Naive thymus-derived CD4-positive, alpha-beta T cell (primary cell): Measurements from ENCODE around the gene MMUT. TPM values are rescaled to one million over a fixed set of nuclear protein-coding genes. Genes with fewer than 3 reads are reported as not detected.
A peak's percentile ranks its signal among the peaks of the same experiment; 100 is the strongest.
"Not testable (repeated sequence)": the region's sequence is repeated elsewhere in the genome, so short reads cannot be mapped to it uniquely, and the experiment has no call there.

Experiments used
- ATAC-seq: fragments of 150-1000 bp; cut with Tn5 transposase; 2 replicates; pipeline ENCODE4 v1.10.0; 2021; ENCODE audit warnings: mild to moderate bottlenecking, moderate library complexity
- CTCF ChIA-PET: fragments of 350-600 bp; sonication (Branson Sonifier 250); formaldehyde crosslinking; loops from one replicate; lab custom pipeline; 2021; ENCODE audit warnings: antibody characterized with exemption; lab: Charles Lee
- POLR2A ChIA-PET: fragments of 350-600 bp; sonication (Branson Sonifier 250); formaldehyde crosslinking; loops from one replicate; lab custom pipeline; 2021; ENCODE audit warnings: antibody characterized with exemption, inconsistent platforms; lab: Charles Lee
- DNase-seq, 9 donors: peaks; one replicate each; pipeline versions ENCODE4 v3.0.0 to v3.0.0-alpha.2; 2020 to 2022; ENCODE audit warnings: mixed read lengths in 1 of 9
- H3K27ac ChIP-seq: one replicate; pipeline ENCODE4 v1.7.0; 2013; ENCODE audit warnings: mild to moderate bottlenecking, low read depth, low read length, moderate library complexity
- H3K27me3 ChIP-seq, 2 donors: one replicate each; pipeline ENCODE4 v1.7.0; 2013; ENCODE audit warnings: low read length in 2 of 2, mild to moderate bottlenecking in 2 of 2, moderate library complexity in 2 of 2; ENCODE audit not compliant: control insufficient read depth in 2 of 2, insufficient read depth in 2 of 2
- H3K36me3 ChIP-seq, 3 experiments: 1 replicate in 2 of 3; 2 replicates in 1 of 3; pipeline ENCODE4 v1.7.0; 2013; ENCODE audit warnings: low read length in 3 of 3, mild to moderate bottlenecking in 3 of 3, moderate library complexity in 1 of 3; ENCODE audit not compliant: insufficient read depth in 3 of 3, control insufficient read depth in 2 of 3
- H3K4me1 ChIP-seq, 2 donors: one replicate each; pipeline ENCODE4 v1.7.0; 2013; ENCODE audit warnings: low read length in 2 of 2, mild to moderate bottlenecking in 2 of 2, moderate library complexity in 1 of 2; ENCODE audit not compliant: control insufficient read depth in 2 of 2, insufficient read depth in 2 of 2
- H3K4me3 ChIP-seq: 2 replicates; pipeline ENCODE4 v1.7.0; 2013; ENCODE audit warnings: mild to moderate bottlenecking, low read length
- H3K9me3 ChIP-seq, 3 experiments: 1 replicate in 2 of 3; 2 replicates in 1 of 3; pipeline ENCODE4 v1.7.0; 2013; ENCODE audit warnings: low read length in 3 of 3; ENCODE audit not compliant: control insufficient read depth in 2 of 3
- H3K27ac Mint-ChIP-seq, 9 donors: one replicate each; pipeline ENCODE4 v1.8.0; 2020 to 2022; ENCODE audit warnings: mixed read lengths in 9 of 9, mild to moderate bottlenecking in 8 of 9, moderate library complexity in 5 of 9, inconsistent platforms in 2 of 9
- H3K27me3 Mint-ChIP-seq, 5 donors: one replicate each; pipeline ENCODE4 v1.8.0; 2021 to 2022; ENCODE audit warnings: mixed read lengths in 5 of 5, mild to moderate bottlenecking in 1 of 5
- H3K36me3 Mint-ChIP-seq, 5 donors: one replicate each; pipeline ENCODE4 v1.8.0; 2020 to 2022; ENCODE audit warnings: mixed read lengths in 5 of 5, mild to moderate bottlenecking in 3 of 5, inconsistent platforms in 1 of 5
- H3K4me1 Mint-ChIP-seq, 7 donors: one replicate each; pipeline ENCODE4 v1.8.0; 2020 to 2022; ENCODE audit warnings: mixed read lengths in 7 of 7, mild to moderate bottlenecking in 3 of 7, inconsistent platforms in 1 of 7
- H3K4me3 Mint-ChIP-seq, 10 donors: one replicate each; pipeline ENCODE4 v1.8.0; 2020 to 2022; ENCODE audit warnings: mild to moderate bottlenecking in 10 of 10, mixed read lengths in 10 of 10, moderate library complexity in 6 of 10, inconsistent platforms in 2 of 10
- H3K9me3 Mint-ChIP-seq, 11 donors: one replicate each; pipeline ENCODE4 v1.8.0; 2020 to 2022; ENCODE audit warnings: mixed read lengths in 11 of 11, mild to moderate bottlenecking in 4 of 11, inconsistent platforms in 1 of 11, moderate library complexity in 1 of 11
- intact Hi-C, 2 donors: fragments of 100-400 bp; cut with micrococcal nuclease; formaldehyde crosslinking; loops; one replicate each; pipeline ENCODE4 v1.15.1; 2023
- polyA plus RNA-seq, 2 donors: library from polyadenylated mRNA; unstranded; fragments of 300-500 nt; fragmentation: Illumina TruSeq; gene quantifications; one replicate each; pipeline ENCODE4 v1.2.3, GENCODE V29; 2021
- total RNA-seq, 6 experiments: library from RNA in 5 of 6; stranded (reverse) in 5 of 6; gene quantifications; 1 replicate in 5 of 6; 2 replicates in 1 of 6; pipeline ENCODE4 v1.2.3 and lab custom pipeline; 2021 to 2026

MMUT gene
- total and polyA plus RNA-seq, 7 experiments from 2014 or later: 6.5 to 15.4 (median 12.4) TPM

- no peak overlapping the region for H3K27ac Mint-ChIP-seq
- DNase-seq (peak; percentile 5 to 41 (median 28)), ATAC-seq (peak; percentile 79)
- H3K4me3 ChIP-seq: no peak overlapping the region
- no peaks in the 10 kb centered on the region for H3K36me3 Mint-ChIP-seq
- H3K27ac ChIP-seq: no peak overlapping the region
- H3K4me1 ChIP-seq: no peaks in the 10 kb centered on the region
- peaks cover 0 to 5% of the 10 kb centered on the region in 2 donors for H3K27me3 ChIP-seq
- H3K4me1 Mint-ChIP-seq: no peaks in the 10 kb centered on the region
- intact Hi-C loops: loop anchor here (1.0 kb wide), 2 partner anchors 1622 to 1996 kb away; no protein-coding TSS in a partner anchor
- CTCF ChIA-PET: interaction anchor here (0.6 to 1.7 kb wide), 8 partner anchors 10 to 1624 kb away, joined by 3 to 5 read pairs (median 3); no protein-coding TSS in a partner anchor
- H3K9me3 ChIP-seq: no peaks in the 10 kb centered on the region
- H3K9me3 Mint-ChIP-seq: peaks cover 0 to 2% (median 0%) of the 10 kb centered on the region in 11 donors
- H3K4me3 Mint-ChIP-seq: no peak overlapping the region
- H3K27me3 Mint-ChIP-seq: peaks cover 4 to 26% (median 21%) of the 10 kb centered on the region in 5 donors
- POLR2A ChIA-PET: no interaction called here
- H3K36me3 ChIP-seq: no peaks in the 10 kb centered on the region
Measured at GRCh38 chr6:49409951-49410542, 53.0 kb downstream of the MMUT start.

- ChIA-PET CTCF (no interaction called here), POLR2A (no interaction called here)
- Histone ChIP-seq H3K9me3 (no peaks in the 10 kb centered on the region), H3K4me3 (no peak overlapping the region), H3K27me3 (peaks cover 0 to 5% of the 10 kb centered on the region in 2 donors), H3K27ac (no peak overlapping the region), H3K36me3 (no peaks in the 10 kb centered on the region), H3K4me1 (no peaks in the 10 kb centered on the region)
- no peak for ATAC-seq
- peaks cover 2 to 26% (median 19%) of the 10 kb centered on the region in 5 donors for H3K27me3 Mint-ChIP-seq
- DNase-seq: no peak
- H3K27ac Mint-ChIP-seq: no peak overlapping the region
- no peak overlapping the region for H3K4me3 Mint-ChIP-seq
- H3K4me1 Mint-ChIP-seq: no peaks in the 10 kb centered on the region
- no peaks in the 10 kb centered on the region for H3K36me3 Mint-ChIP-seq
- no peaks in the 10 kb centered on the region for H3K9me3 Mint-ChIP-seq
- intact Hi-C loops: no loop called here
Measured at GRCh38 chr6:49406250-49406970, 56.6 kb downstream of the MMUT start.

- ChIA-PET CTCF (no interaction called here), POLR2A (no interaction called here)
- no peaks in the 10 kb centered on the region for H3K4me1 ChIP-seq
- no peak for DNase-seq
- H3K4me3 ChIP-seq: no peak overlapping the region
- no peak overlapping the region for H3K27ac Mint-ChIP-seq
- intact Hi-C loops: no loop called here
- peaks cover 0 to 23% (median 16%) of the 10 kb centered on the region in 5 donors for H3K27me3 Mint-ChIP-seq
- no peaks in the 10 kb centered on the region for H3K9me3 ChIP-seq
- no peak overlapping the region for H3K27ac ChIP-seq
- no peaks in the 10 kb centered on the region for H3K27me3 ChIP-seq
- no peaks in the 10 kb centered on the region for H3K36me3 Mint-ChIP-seq
- no peak overlapping the region for H3K4me3 Mint-ChIP-seq
- no peaks in the 10 kb centered on the region for H3K4me1 Mint-ChIP-seq
- no peak for ATAC-seq
- H3K36me3 ChIP-seq: no peaks in the 10 kb centered on the region
- peaks cover 0 to 6% (median 0%) of the 10 kb centered on the region in 11 donors for H3K9me3 Mint-ChIP-seq
Measured at GRCh38 chr6:49401063-49401462, 62.0 kb downstream of the MMUT start.

- H3K36me3 Mint-ChIP-seq, ATAC-seq, H3K4me3 Mint-ChIP-seq: not testable (repeated sequence)
Measured at GRCh38 chr6:49386667-49387508, 76.2 kb downstream of the MMUT start.

GRCh38 chr6:49384904-49385303 lies 78.1 kb downstream of the MMUT start:
- no peaks in the 10 kb centered on the region for H3K4me1 Mint-ChIP-seq
- peaks cover 0 to 6% (median 0%) of the 10 kb centered on the region in 5 donors for H3K27me3 Mint-ChIP-seq

More at GRCh38 chr6:49386667-49387508, 76.2 kb downstream of the MMUT start:
- H3K36me3 ChIP-seq, H3K4me1 Mint-ChIP-seq, H3K9me3 Mint-ChIP-seq, H3K27me3 Mint-ChIP-seq, CTCF ChIA-PET, H3K9me3 ChIP-seq, H3K4me3 ChIP-seq, H3K27ac Mint-ChIP-seq, H3K4me1 ChIP-seq, H3K27me3 ChIP-seq, POLR2A ChIA-PET, DNase-seq, H3K27ac ChIP-seq, intact Hi-C loops: not testable (repeated sequence)

More at GRCh38 chr6:49384904-49385303, 78.1 kb downstream of the MMUT start:
- DNase-seq (no peak), ATAC-seq (no peak)
- ChIA-PET CTCF (no interaction called here), POLR2A (no interaction called here)
- Histone ChIP-seq H3K36me3 (no peaks in the 10 kb centered on the region), H3K27me3 (no peaks in the 10 kb centered on the region), H3K4me3 (no peak overlapping the region), H3K27ac (no peak overlapping the region), H3K4me1 (no peaks in the 10 kb centered on the region), H3K9me3 (no peaks in the 10 kb centered on the region)
- H3K27ac Mint-ChIP-seq: no peak overlapping the region
- intact Hi-C loops: no loop called here
- no peaks in the 10 kb centered on the region for H3K36me3 Mint-ChIP-seq
- peaks cover 0 to 5% (median 0%) of the 10 kb centered on the region in 11 donors for H3K9me3 Mint-ChIP-seq
- H3K4me3 Mint-ChIP-seq: no peak overlapping the region
